Stimulated activated CD4-positive, alpha-beta T cell treated with anti-CD3 and anti-CD28 coated beads, Interleukin-12 subunit alpha, Interleukin-12 subunit beta, amount 100 ng/mL, for 48 hours (primary cell): ENCODE results near the gene OSBP2.
"Not testable (repeated sequence)": the region's sequence is repeated elsewhere in the genome, so short reads cannot be mapped to it uniquely, and the experiment has no call there.

Source experiments
- DNase-seq, 3 donors: peaks; one replicate each; pipeline ENCODE4 v3.0.0-alpha.2; 2020; ENCODE audit warnings: low read depth in 2 of 3, low spot score in 1 of 3

Gene OSBP2

GRCh38 chr22:30675436-30675835 lies 19.2 kb upstream of the OSBP2 start:
- DNase-seq, result no peak

- not testable (repeated sequence) for DNase-seq
Observed at GRCh38 chr22:30676565-30676964, 18.1 kb upstream of the OSBP2 start.

GRCh38 chr22:30679895-30680690 lies 14.6 kb upstream of the OSBP2 start:
- DNase-seq, result not testable (repeated sequence)

GRCh38 chr22:30680991-30681770 lies 13.5 kb upstream of the OSBP2 start:
- no peak for DNase-seq

GRCh38 chr22:30681831-30682230 lies 12.8 kb upstream of the OSBP2 start:
- no peak for DNase-seq

GRCh38 chr22:30685178-30685577 lies 9.5 kb upstream of the OSBP2 start:
- DNase-seq, result no peak

- no peak for DNase-seq
Observed at GRCh38 chr22:30687358-30687757, 7.3 kb upstream of the OSBP2 start.

GRCh38 chr22:30689622-30690021 lies 5.1 kb upstream of the OSBP2 start:
- DNase-seq, result no peak

- no peak for DNase-seq
Observed at GRCh38 chr22:30691204-30691603, 3.5 kb upstream of the OSBP2 start.

- DNase-seq, result peak in 2 of 3 donors; percentile 11 to 46
Observed at GRCh38 chr22:30694171-30694639, 469 bp upstream of the OSBP2 start.

GRCh38 chr22:30695351-30695851 lies 727 bp downstream of the OSBP2 start:
- DNase-seq, result no peak

GRCh38 chr22:30695871-30696655 lies 1.4 kb downstream of the OSBP2 start:
- DNase-seq, result no peak

- no peak for DNase-seq
Observed at GRCh38 chr22:30697975-30698374, 3.3 kb downstream of the OSBP2 start.

GRCh38 chr22:30701872-30702271 lies 7.2 kb downstream of the OSBP2 start:
- DNase-seq, result no peak

GRCh38 chr22:30702856-30703255 lies 8.2 kb downstream of the OSBP2 start:
- no peak for DNase-seq

- DNase-seq, result no peak
Observed at GRCh38 chr22:30704978-30705377, 10.3 kb downstream of the OSBP2 start.

GRCh38 chr22:30705710-30706651 lies 11.3 kb downstream of the OSBP2 start:
- DNase-seq, result no peak

- peak in 1 of 3 donors; percentile 37 for DNase-seq
Observed at GRCh38 chr22:30709980-30710379, 15.3 kb downstream of the OSBP2 start.

- no peak for DNase-seq
Observed at GRCh38 chr22:30712094-30712493, 17.4 kb downstream of the OSBP2 start.

GRCh38 chr22:30714062-30714461 lies 19.4 kb downstream of the OSBP2 start:
- DNase-seq, result no peak
